Ascending aorta (tissue), 2 donors: ENCODE data around the gene MIS18BP1. TPM values are rescaled to one million over a fixed set of nuclear protein-coding genes. Genes with fewer than 3 reads are reported as not detected.
"Not testable (repeated sequence)": the region's sequence is repeated elsewhere in the genome, so short reads cannot be mapped to it uniquely, and the experiment has no call there.

Source experiments
- DNase-seq, 2 donors: peaks; one replicate each; pipeline ENCODE4 v3.0.0-alpha.2; 2019; ENCODE audit warnings: low spot score in 2 of 2
- H3K27ac ChIP-seq, 2 donors: fragments of 200-600 bp; sonication (generic); one replicate each; pipeline ENCODE4 v1.5.1; 2016 to 2017; ENCODE audit warnings: mild to moderate bottlenecking in 1 of 2
- H3K27me3 ChIP-seq: fragments of 200-600 bp; sonication (generic); one replicate; pipeline ENCODE4 v1.5.1; 2017
- H3K36me3 ChIP-seq, 2 donors: fragments of 200-600 bp; sonication (generic); one replicate each; pipeline ENCODE4 v1.5.1; 2016
- H3K4me1 ChIP-seq, 2 donors: fragments of 200-600 bp; sonication (generic); one replicate each; pipeline ENCODE4 v1.5.1; 2016 to 2017; ENCODE audit warnings: mild to moderate bottlenecking in 1 of 2
- H3K4me3 ChIP-seq, 2 donors: fragments of 200-600 bp; sonication (generic); one replicate each; pipeline ENCODE4 v1.5.1; 2016 to 2017; ENCODE audit warnings: mild to moderate bottlenecking in 1 of 2
- H3K9me3 ChIP-seq, 2 donors: fragments of 200-600 bp; sonication (generic); one replicate each; pipeline ENCODE4 v1.5.1; 2016
- CTCF ChIP-seq, 3 experiments: fragments of 200-600 bp in 2 of 3; fragments of 450-650 bp in 1 of 3; sonication (generic) in 2 of 3; IDR thresholded peaks; one replicate each; pipeline ENCODE4 v1.5.1; 2016 to 2019; ENCODE audit warnings: antibody characterized with exemption in 3 of 3, mild to moderate bottlenecking in 1 of 3, moderate library complexity in 1 of 3
- intact Hi-C: fragments of 100-400 bp; cut with DNase I; formaldehyde crosslinking; loops from one replicate; pipeline ENCODE4 v1.15.1; 2023
- total RNA-seq: library from RNA; depleted of rRNA; stranded (reverse); fragments of >200 nt; gene quantifications from one replicate; pipeline ENCODE4 v1.1.0, GENCODE V29; 2016

The MIS18BP1 gene
- total RNA-seq, 1 donor from 2014 or later, result 35.9 TPM

DNA sequence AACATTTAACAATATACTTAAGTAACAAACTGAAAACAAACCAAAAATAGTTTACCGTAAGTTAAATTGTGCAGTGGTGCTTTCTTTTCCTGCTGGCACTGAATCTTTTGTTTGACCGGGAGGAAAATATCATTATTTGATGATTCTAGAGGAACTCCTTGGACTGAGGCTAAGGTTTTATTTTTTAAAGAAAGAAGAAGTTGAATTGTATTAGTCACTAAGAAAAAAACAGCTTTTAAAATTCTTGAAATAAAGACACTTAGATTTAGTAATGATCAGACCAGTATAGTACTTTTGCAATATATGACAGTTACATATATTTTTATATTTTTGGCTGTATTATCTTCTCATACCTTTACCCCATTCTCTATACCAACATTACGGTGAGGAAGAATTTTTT is 10.3 kb downstream of the MIS18BP1 start:
- no peak for TF ChIP-seq CTCF (IDR thresholded peaks at IDR 0.05)
- intact Hi-C loops, result no loop called here
- peak overlapping the region; percentile 6 to 40 for H3K4me3 ChIP-seq
- H3K27me3 ChIP-seq, result no peaks in the 10 kb centered on the region
- no peak for DNase-seq
- peaks cover 2 to 3% of the 10 kb centered on the region in 2 donors for H3K36me3 ChIP-seq
- H3K4me1 ChIP-seq, result peaks cover 0 to 5% of the 10 kb centered on the region in 2 donors
- H3K9me3 ChIP-seq, result no peaks in the 10 kb centered on the region
- peak overlapping the region in 1 of 2 donors; percentile 35 for H3K27ac ChIP-seq

- H3K4me3 ChIP-seq, result no peak overlapping the region
- no peaks in the 10 kb centered on the region for H3K27me3 ChIP-seq
- no peak for DNase-seq
- no peak for TF ChIP-seq CTCF (IDR thresholded peaks at IDR 0.05)
- intact Hi-C loops, result no loop called here
- H3K9me3 ChIP-seq, result no peaks in the 10 kb centered on the region
- H3K27ac ChIP-seq, result no peak overlapping the region
- peaks cover 0 to 5% of the 10 kb centered on the region in 2 donors for H3K4me1 ChIP-seq
- peaks cover 10 to 14% of the 10 kb centered on the region in 2 donors for H3K36me3 ChIP-seq
Measured at GRCh38 chr14:45238988-45239387, 14.0 kb downstream of the MIS18BP1 start.

DNA sequence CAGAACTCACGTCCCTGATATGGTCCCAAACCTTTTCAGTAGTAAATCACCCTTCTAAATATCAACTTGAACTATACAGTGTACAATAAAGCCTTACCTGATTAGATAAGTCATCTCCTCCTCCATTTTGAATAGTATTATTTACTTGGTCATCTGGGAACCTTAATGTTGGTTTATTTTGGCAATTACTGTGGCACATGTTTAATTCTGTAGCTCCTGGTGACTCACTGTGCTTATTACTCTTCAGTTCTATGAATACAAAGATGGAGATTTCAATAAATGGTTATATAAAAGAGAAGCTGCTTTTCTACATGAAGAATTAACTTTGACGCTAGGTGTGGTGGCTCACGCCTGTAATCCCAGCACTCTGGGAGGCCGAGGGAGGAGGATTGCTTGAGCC is 25.4 kb downstream of the MIS18BP1 start:
- no peaks in the 10 kb centered on the region for H3K27me3 ChIP-seq
- no peaks in the 10 kb centered on the region for H3K9me3 ChIP-seq
- H3K4me1 ChIP-seq, result no peaks in the 10 kb centered on the region
- TF ChIP-seq CTCF (IDR thresholded peaks at IDR 0.05), result no peak
- H3K27ac ChIP-seq, result no peak overlapping the region
- intact Hi-C loops, result no loop called here
- peaks cover 12 to 28% of the 10 kb centered on the region in 2 donors for H3K36me3 ChIP-seq
- no peak overlapping the region for H3K4me3 ChIP-seq
- DNase-seq, result no peak

GRCh38 chr14:45222485-45223262 is 30.3 kb downstream of the MIS18BP1 start:
- no peak for TF ChIP-seq CTCF (IDR thresholded peaks at IDR 0.05)
- DNase-seq, result no peak
- intact Hi-C loops, result no loop called here
- Histone ChIP-seq H3K36me3 (peaks cover 11 to 18% of the 10 kb centered on the region in 2 donors), H3K27me3 (no peaks in the 10 kb centered on the region), H3K4me3 (no peak overlapping the region), H3K27ac (no peak overlapping the region), H3K4me1 (no peaks in the 10 kb centered on the region), H3K9me3 (no peaks in the 10 kb centered on the region)

- peaks cover 17 to 18% of the 10 kb centered on the region in 2 donors for H3K36me3 ChIP-seq
- H3K4me1 ChIP-seq, DNase-seq, H3K4me3 ChIP-seq, H3K27ac ChIP-seq, H3K27me3 ChIP-seq, intact Hi-C loops, H3K9me3 ChIP-seq: not testable (repeated sequence)
Measured at GRCh38 chr14:45214341-45214740, 38.7 kb downstream of the MIS18BP1 start.

DNA sequence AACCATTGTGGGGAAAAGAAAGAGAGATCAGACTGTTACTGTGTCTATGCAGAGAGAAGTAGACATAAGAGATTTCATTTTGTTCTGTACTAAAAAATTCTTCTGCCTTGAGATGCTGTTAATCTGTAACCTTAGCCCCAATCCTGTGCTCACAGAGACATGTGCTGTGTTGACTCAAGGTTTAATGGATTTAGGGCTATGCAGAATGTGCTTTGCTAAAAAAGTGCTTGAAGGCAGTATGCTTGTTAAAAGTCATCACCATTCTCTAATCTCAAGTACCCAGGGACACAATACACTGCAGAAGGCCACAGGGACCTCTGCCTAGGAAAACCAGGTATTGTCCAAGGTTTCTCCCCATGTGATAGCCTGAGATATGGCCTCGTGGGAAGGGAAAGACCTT is 39.3 kb downstream of the MIS18BP1 start:
- H3K4me1 ChIP-seq, H3K27me3 ChIP-seq, H3K4me3 ChIP-seq, H3K9me3 ChIP-seq, H3K27ac ChIP-seq, DNase-seq, intact Hi-C loops: not testable (repeated sequence)
- H3K36me3 ChIP-seq, result peaks cover 18 to 23% of the 10 kb centered on the region in 2 donors
